ENCODE data around the gene SRL.

Gene SRL

GRCh38 chr16:4203748-4204147, 38.1 kb downstream of the SRL start:
- Histone ChIP-seq H3K9me2 (replicated peaks; ENCODE audit: low read depth, low read length) (no peaks in the 10 kb centered on the region), H3K9ac (ENCODE audit: low read depth, low read length, poor library complexity, severe bottlenecking) (no peak overlapping the region), H3K79me2 (ENCODE audit: insufficient read depth, low read length) (no peaks in the 10 kb centered on the region), H3K9me3 (ENCODE audit: insufficient read depth, low read depth, low read length) (no peaks in the 10 kb centered on the region), H2AFZ (ENCODE audit: low read length) (no peak overlapping the region), H3K27me3 (ENCODE audit: insufficient read depth, low read length, poor library complexity, severe bottlenecking) (no peaks in the 10 kb centered on the region), H3K4me1 (ENCODE audit: insufficient read depth, low read length, poor library complexity, severe bottlenecking) (no peaks in the 10 kb centered on the region), H3K36me3 (ENCODE audit: insufficient read depth, low read length) (no peaks in the 10 kb centered on the region), H4K20me1 (ENCODE audit: insufficient read depth, low read length, poor library complexity, severe bottlenecking) (no peaks in the 10 kb centered on the region), H3K4me2 (ENCODE audit: low read depth, low read length, poor library complexity, severe bottlenecking) (no peak overlapping the region), H3K4me3 (ENCODE audit: low read length, poor library complexity, severe bottlenecking) (no peak overlapping the region), H3F3A (ENCODE audit: low read depth) (no peaks in the 10 kb centered on the region)
- TF ChIP-seq EZH2phosphoT487 (IDR thresholded peaks at IDR 0.05; ENCODE audit: borderline replicate concordance) = no peak
- TF ChIP-seq, protein P1, sequence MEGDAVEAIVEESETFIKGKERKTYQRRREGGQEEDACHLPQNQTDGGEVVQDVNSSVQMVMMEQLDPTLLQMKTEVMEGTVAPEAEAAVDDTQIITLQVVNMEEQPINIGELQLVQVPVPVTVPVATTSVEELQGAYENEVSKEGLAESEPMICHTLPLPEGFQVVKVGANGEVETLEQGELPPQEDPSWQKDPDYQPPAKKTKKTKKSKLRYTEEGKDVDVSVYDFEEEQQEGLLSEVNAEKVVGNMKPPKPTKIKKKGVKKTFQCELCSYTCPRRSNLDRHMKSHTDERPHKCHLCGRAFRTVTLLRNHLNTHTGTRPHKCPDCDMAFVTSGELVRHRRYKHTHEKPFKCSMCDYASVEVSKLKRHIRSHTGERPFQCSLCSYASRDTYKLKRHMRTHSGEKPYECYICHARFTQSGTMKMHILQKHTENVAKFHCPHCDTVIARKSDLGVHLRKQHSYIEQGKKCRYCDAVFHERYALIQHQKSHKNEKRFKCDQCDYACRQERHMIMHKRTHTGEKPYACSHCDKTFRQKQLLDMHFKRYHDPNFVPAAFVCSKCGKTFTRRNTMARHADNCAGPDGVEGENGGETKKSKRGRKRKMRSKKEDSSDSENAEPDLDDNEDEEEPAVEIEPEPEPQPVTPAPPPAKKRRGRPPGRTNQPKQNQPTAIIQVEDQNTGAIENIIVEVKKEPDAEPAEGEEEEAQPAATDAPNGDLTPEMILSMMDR (conservative IDR thresholded peaks at IDR 0.05; ENCODE audit: low read length) = no peak

DNA sequence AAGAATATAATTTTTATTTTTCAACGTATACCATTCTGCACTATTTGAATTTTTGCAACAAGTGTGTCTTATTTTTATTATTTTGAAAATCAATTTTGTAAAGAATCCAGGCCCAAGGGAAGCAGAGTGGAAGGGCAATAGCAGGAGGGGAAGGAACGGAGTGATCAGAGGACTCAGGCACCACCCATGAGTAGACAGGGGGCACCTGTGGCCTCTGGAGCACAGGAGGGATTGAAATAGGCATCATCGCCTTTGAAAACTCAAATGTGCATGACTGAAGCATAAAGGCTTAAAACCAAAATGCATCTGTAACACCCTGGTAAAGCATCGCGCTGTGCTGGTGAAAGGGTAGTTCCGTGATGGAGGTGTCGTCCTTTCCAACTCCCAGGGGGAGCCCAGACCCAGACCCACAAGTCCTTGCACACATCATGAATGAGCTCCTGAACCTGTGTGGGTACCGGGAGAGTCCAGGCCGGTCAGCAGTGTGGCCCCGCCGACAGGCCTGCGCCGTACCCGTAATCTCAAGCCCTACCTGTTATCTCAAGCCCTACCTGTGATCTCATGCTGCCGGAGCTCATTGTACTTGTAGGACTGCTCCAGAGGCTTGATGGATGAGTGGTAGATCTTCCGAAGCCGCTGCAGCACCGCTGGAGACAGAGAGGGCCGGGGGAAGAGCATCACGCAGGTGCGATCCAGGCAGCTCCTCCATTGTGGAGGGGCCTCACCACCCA, 39.1 kb downstream of the SRL start:
- TF ChIP-seq, protein P1 (conservative IDR thresholded peaks at IDR 0.05; ENCODE audit: low read length) = no peak
- no peak for TF ChIP-seq EZH2phosphoT487 (IDR thresholded peaks at IDR 0.05; ENCODE audit: borderline replicate concordance)
- H3K27me3 ChIP-seq (ENCODE audit: insufficient read depth, low read length, poor library complexity, severe bottlenecking) = no peaks in the 10 kb centered on the region
- H3K9ac ChIP-seq (ENCODE audit: low read depth, low read length, poor library complexity, severe bottlenecking) = no peak overlapping the region
- H3K9me2 ChIP-seq (replicated peaks; ENCODE audit: low read depth, low read length) = no peaks in the 10 kb centered on the region
- no peak overlapping the region for H3K4me3 ChIP-seq (ENCODE audit: low read length, poor library complexity, severe bottlenecking)
- no peaks in the 10 kb centered on the region for H3K4me1 ChIP-seq (ENCODE audit: insufficient read depth, low read length, poor library complexity, severe bottlenecking)
- H3K9me3 ChIP-seq (ENCODE audit: insufficient read depth, low read depth, low read length) = no peaks in the 10 kb centered on the region
- H4K20me1 ChIP-seq (ENCODE audit: insufficient read depth, low read length, poor library complexity, severe bottlenecking) = no peaks in the 10 kb centered on the region
- no peaks in the 10 kb centered on the region for H3K36me3 ChIP-seq (ENCODE audit: insufficient read depth, low read length)
- H3K4me2 ChIP-seq (ENCODE audit: low read depth, low read length, poor library complexity, severe bottlenecking) = no peak overlapping the region
- H2AFZ ChIP-seq (ENCODE audit: low read length) = no peak overlapping the region
- no peaks in the 10 kb centered on the region for H3F3A ChIP-seq (ENCODE audit: low read depth)
- H3K79me2 ChIP-seq (ENCODE audit: insufficient read depth, low read length) = no peaks in the 10 kb centered on the region

- Histone ChIP-seq H4K20me1 (ENCODE audit: insufficient read depth, low read length, poor library complexity, severe bottlenecking) (no peaks in the 10 kb centered on the region), H3K4me1 (ENCODE audit: insufficient read depth, low read length, poor library complexity, severe bottlenecking) (no peaks in the 10 kb centered on the region), H3K27me3 (ENCODE audit: insufficient read depth, low read length, poor library complexity, severe bottlenecking) (no peaks in the 10 kb centered on the region), H3K79me2 (ENCODE audit: insufficient read depth, low read length) (no peaks in the 10 kb centered on the region), H2AFZ (ENCODE audit: low read length) (no peak overlapping the region), H3K9ac (ENCODE audit: low read depth, low read length, poor library complexity, severe bottlenecking) (no peak overlapping the region), H3K4me2 (ENCODE audit: low read depth, low read length, poor library complexity, severe bottlenecking) (no peak overlapping the region), H3K4me3 (ENCODE audit: low read length, poor library complexity, severe bottlenecking) (no peak overlapping the region), H3K9me2 (replicated peaks; ENCODE audit: low read depth, low read length) (no peaks in the 10 kb centered on the region), H3F3A (ENCODE audit: low read depth) (no peaks in the 10 kb centered on the region), H3K9me3 (ENCODE audit: insufficient read depth, low read depth, low read length) (no peaks in the 10 kb centered on the region), H3K36me3 (ENCODE audit: insufficient read depth, low read length) (no peaks in the 10 kb centered on the region)
- TF ChIP-seq, protein P1 (conservative IDR thresholded peaks at IDR 0.05; ENCODE audit: low read length) = no peak
- TF ChIP-seq EZH2phosphoT487 (IDR thresholded peaks at IDR 0.05; ENCODE audit: borderline replicate concordance) = no peak
Measured at GRCh38 chr16:4200781-4201137, 41.1 kb downstream of the SRL start.
